Liver (tissue), 9 donors: ENCODE data around the gene NYAP2. TPM values are rescaled to one million over a fixed set of nuclear protein-coding genes. Genes with fewer than 3 reads are reported as not detected.

Experiments
- DNase-seq: peaks from one replicate; pipeline ENCODE4 v3.0.0-alpha.2; 2017; ENCODE audit warnings: low spot score
- H3K27ac ChIP-seq, 2 donors: one replicate each; pipeline ENCODE4 v1.7.0; 2013; ENCODE audit warnings: inconsistent platforms in 2 of 2, low read length in 2 of 2, control low read depth in 1 of 2, low read depth in 1 of 2, mild to moderate bottlenecking in 1 of 2
- H3K27me3 ChIP-seq, 4 donors: one replicate each; pipeline versions ENCODE4 v1.6.1 to v1.7.0; 2013; ENCODE audit warnings: low read length in 3 of 4, inconsistent platforms in 1 of 4, mild to moderate bottlenecking in 1 of 4, moderate library complexity in 1 of 4; ENCODE audit not compliant: control insufficient read depth in 4 of 4, insufficient read depth in 4 of 4
- H3K36me3 ChIP-seq, 4 donors: one replicate each; pipeline versions ENCODE4 v1.6.1 to v1.7.0; 2013; ENCODE audit warnings: low read length in 3 of 4, mild to moderate bottlenecking in 3 of 4, low read depth in 1 of 4, moderate library complexity in 1 of 4; ENCODE audit not compliant: control insufficient read depth in 4 of 4, insufficient read depth in 3 of 4
- H3K4me1 ChIP-seq, 4 donors: one replicate each; pipeline versions ENCODE4 v1.6.1 to v1.7.0; 2013; ENCODE audit warnings: low read length in 3 of 4, mild to moderate bottlenecking in 3 of 4, moderate library complexity in 1 of 4; ENCODE audit not compliant: control insufficient read depth in 4 of 4, insufficient read depth in 4 of 4
- H3K4me3 ChIP-seq, 3 donors: one replicate each; pipeline versions ENCODE4 v1.6.1 to v1.7.0; 2013; ENCODE audit warnings: low read length in 3 of 3, control low read depth in 1 of 3, low read depth in 1 of 3, mild to moderate bottlenecking in 1 of 3
- H3K9ac ChIP-seq, 2 donors: one replicate each; pipeline ENCODE4 v1.7.0; 2013; ENCODE audit warnings: low read length in 2 of 2, mild to moderate bottlenecking in 2 of 2, moderate library complexity in 2 of 2, control low read depth in 1 of 2, low read depth in 1 of 2
- H3K9me3 ChIP-seq, 4 donors: one replicate each; pipeline versions ENCODE4 v1.6.1 to v1.7.0; 2013; ENCODE audit warnings: low read length in 3 of 4; ENCODE audit not compliant: control insufficient read depth in 4 of 4
- EGR1 ChIP-seq, 2 donors: IDR thresholded peaks; 2 replicates each; pipeline ENCODE4 v1.6.1; 2016 to 2018; ENCODE audit warnings: antibody characterized with exemption in 2 of 2, low read depth in 2 of 2
- FOXA1 ChIP-seq: IDR thresholded peaks from 2 replicates; pipeline ENCODE4 v1.6.1; 2016; ENCODE audit warnings: antibody characterized with exemption
- GABPA ChIP-seq, 2 donors: IDR thresholded peaks in 1 of 2; conservative IDR thresholded peaks in 1 of 2; 2 replicates each; pipeline ENCODE4 v1.6.1; 2016; ENCODE audit warnings: antibody characterized with exemption in 2 of 2, mild to moderate bottlenecking in 1 of 2, moderate library complexity in 1 of 2
- HNF4A ChIP-seq, 2 donors: conservative IDR thresholded peaks; 2 replicates each; pipeline ENCODE4 v1.6.1; 2016; ENCODE audit warnings: antibody characterized with exemption in 2 of 2, mild to moderate bottlenecking in 2 of 2
- HNF4G ChIP-seq: IDR thresholded peaks from 2 replicates; pipeline ENCODE4 v1.6.1; 2016; ENCODE audit warnings: antibody characterized with exemption
- JUND ChIP-seq, 2 donors: IDR thresholded peaks; 2 replicates each; pipeline ENCODE4 v1.6.1; 2016; ENCODE audit warnings: antibody characterized with exemption in 2 of 2
- NR2F2 ChIP-seq: IDR thresholded peaks from 2 replicates; pipeline ENCODE4 v1.6.1; 2016; ENCODE audit warnings: antibody characterized with exemption
- RAD21 ChIP-seq, 2 donors: IDR thresholded peaks; 2 replicates each; pipeline ENCODE4 v1.6.1; 2016; ENCODE audit warnings: antibody characterized with exemption in 2 of 2, mild to moderate bottlenecking in 2 of 2
- RXRA ChIP-seq, 2 donors: IDR thresholded peaks; 2 replicates each; pipeline ENCODE4 v1.6.1; 2017 to 2018; ENCODE audit warnings: antibody characterized with exemption in 2 of 2, mild to moderate bottlenecking in 1 of 2
- SP1 ChIP-seq: IDR thresholded peaks from 2 replicates; pipeline ENCODE4 v1.6.1; 2018; ENCODE audit warnings: antibody characterized with exemption, mild to moderate bottlenecking
- TAF1 ChIP-seq: conservative IDR thresholded peaks from 2 replicates; pipeline ENCODE4 v1.6.1; 2016; ENCODE audit warnings: antibody characterized with exemption, mild to moderate bottlenecking
- YY1 ChIP-seq: IDR thresholded peaks from 2 replicates; pipeline ENCODE4 v1.6.1; 2016; ENCODE audit warnings: antibody characterized with exemption, mild to moderate bottlenecking
- WGBS: extraction: QIAGEN DNeasy Blood & Tissue Kit; methylation state at CpG from one replicate; pipeline ENCODE4 v1.1.7; 2013; 5-methylcytosine and 5-hydroxymethylcytosine counted together
- polyA plus RNA-seq, 2 donors: library from polyadenylated mRNA; stranded (reverse) in 1 of 2; unstranded in 1 of 2; fragments of 200-250 nt in 1 of 2; fragments of >200 nt in 1 of 2; fragmentation: Nextera tagmentation in 1 of 2; extraction: Ambion mirVana in 1 of 2; gene quantifications; one replicate each; pipeline versions ENCODE4 v1.2.1 to v1.2.3, GENCODE V29; 2013 to 2015
- total RNA-seq, 2 donors: library from RNA; depleted of rRNA; stranded (reverse); fragments of >200 nt; gene quantifications; one replicate each; pipeline ENCODE4 v1.2.3, GENCODE V29; 2014
- TF ChIP-seq, protein P1 (sequence below): IDR thresholded peaks from 2 replicates; pipeline ENCODE4 v1.6.1; 2016; ENCODE audit warnings: antibody characterized with exemption
- TF ChIP-seq, protein P2 (sequence below): fragments of 150-350 bp; IDR thresholded peaks from 2 replicates; pipeline ENCODE4 v1.5.1; 2017; ENCODE audit warnings: improper control_type of control experiment, low read depth, low read length; ENCODE audit not compliant: missing input control
- TF ChIP-seq, protein P3 (sequence below): IDR thresholded peaks from 2 replicates; pipeline ENCODE4 v1.6.1; 2016; ENCODE audit warnings: antibody characterized with exemption
- TF ChIP-seq, protein P4 (sequence below): IDR thresholded peaks from 2 replicates; pipeline ENCODE4 v1.6.1; 2016; ENCODE audit warnings: antibody characterized with exemption, mild to moderate bottlenecking
- donor health status: healthy.
- donor health status: healthy.
- donor health status: healthy.
- donor health status: healthy.
- donor health status: healthy.

NYAP2 gene
- total and polyA plus RNA-seq, 4 donors, result not detected

DNA sequence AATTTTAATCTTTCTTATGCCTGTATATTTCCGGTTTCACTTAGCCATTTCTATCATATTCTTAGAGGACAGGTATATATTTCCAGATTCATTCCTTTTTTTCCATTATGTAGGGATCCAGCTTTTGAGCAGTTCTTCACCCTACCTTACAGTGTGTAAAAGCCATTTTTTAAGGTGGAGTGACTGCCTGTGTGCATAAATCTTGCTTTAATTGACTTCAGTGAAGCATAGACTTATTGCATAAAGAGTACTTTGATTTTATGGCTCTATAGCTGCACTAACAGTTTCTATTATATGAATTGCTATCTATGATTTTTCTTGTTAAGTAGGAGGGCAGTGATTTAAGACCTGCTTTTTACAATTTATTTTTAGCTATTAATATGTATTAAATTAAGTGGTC is 132.6 kb downstream of the NYAP2 start:
- TF ChIP-seq, protein P1, sequence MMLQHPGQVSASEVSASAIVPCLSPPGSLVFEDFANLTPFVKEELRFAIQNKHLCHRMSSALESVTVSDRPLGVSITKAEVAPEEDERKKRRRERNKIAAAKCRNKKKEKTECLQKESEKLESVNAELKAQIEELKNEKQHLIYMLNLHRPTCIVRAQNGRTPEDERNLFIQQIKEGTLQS, result no peak
- TF ChIP-seq HNF4G (no peak), RAD21 (IDR thresholded peaks at IDR 0.05) (no peak), HNF4A (conservative IDR thresholded peaks at IDR 0.05) (no peak), YY1 (no peak), TAF1 (no peak), FOXA1 (no peak), RXRA (IDR thresholded peaks at IDR 0.05) (no peak), SP1 (no peak)
- TF ChIP-seq, protein P2, sequence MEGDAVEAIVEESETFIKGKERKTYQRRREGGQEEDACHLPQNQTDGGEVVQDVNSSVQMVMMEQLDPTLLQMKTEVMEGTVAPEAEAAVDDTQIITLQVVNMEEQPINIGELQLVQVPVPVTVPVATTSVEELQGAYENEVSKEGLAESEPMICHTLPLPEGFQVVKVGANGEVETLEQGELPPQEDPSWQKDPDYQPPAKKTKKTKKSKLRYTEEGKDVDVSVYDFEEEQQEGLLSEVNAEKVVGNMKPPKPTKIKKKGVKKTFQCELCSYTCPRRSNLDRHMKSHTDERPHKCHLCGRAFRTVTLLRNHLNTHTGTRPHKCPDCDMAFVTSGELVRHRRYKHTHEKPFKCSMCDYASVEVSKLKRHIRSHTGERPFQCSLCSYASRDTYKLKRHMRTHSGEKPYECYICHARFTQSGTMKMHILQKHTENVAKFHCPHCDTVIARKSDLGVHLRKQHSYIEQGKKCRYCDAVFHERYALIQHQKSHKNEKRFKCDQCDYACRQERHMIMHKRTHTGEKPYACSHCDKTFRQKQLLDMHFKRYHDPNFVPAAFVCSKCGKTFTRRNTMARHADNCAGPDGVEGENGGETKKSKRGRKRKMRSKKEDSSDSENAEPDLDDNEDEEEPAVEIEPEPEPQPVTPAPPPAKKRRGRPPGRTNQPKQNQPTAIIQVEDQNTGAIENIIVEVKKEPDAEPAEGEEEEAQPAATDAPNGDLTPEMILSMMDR, result no peak
- TF ChIP-seq, protein P3, sequence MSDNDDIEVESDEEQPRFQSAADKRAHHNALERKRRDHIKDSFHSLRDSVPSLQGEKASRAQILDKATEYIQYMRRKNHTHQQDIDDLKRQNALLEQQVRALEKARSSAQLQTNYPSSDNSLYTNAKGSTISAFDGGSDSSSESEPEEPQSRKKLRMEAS, result no peak
- TF ChIP-seq, protein P4, sequence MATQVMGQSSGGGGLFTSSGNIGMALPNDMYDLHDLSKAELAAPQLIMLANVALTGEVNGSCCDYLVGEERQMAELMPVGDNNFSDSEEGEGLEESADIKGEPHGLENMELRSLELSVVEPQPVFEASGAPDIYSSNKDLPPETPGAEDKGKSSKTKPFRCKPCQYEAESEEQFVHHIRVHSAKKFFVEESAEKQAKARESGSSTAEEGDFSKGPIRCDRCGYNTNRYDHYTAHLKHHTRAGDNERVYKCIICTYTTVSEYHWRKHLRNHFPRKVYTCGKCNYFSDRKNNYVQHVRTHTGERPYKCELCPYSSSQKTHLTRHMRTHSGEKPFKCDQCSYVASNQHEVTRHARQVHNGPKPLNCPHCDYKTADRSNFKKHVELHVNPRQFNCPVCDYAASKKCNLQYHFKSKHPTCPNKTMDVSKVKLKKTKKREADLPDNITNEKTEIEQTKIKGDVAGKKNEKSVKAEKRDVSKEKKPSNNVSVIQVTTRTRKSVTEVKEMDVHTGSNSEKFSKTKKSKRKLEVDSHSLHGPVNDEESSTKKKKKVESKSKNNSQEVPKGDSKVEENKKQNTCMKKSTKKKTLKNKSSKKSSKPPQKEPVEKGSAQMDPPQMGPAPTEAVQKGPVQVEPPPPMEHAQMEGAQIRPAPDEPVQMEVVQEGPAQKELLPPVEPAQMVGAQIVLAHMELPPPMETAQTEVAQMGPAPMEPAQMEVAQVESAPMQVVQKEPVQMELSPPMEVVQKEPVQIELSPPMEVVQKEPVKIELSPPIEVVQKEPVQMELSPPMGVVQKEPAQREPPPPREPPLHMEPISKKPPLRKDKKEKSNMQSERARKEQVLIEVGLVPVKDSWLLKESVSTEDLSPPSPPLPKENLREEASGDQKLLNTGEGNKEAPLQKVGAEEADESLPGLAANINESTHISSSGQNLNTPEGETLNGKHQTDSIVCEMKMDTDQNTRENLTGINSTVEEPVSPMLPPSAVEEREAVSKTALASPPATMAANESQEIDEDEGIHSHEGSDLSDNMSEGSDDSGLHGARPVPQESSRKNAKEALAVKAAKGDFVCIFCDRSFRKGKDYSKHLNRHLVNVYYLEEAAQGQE, result no peak
- H3K9me3 ChIP-seq, result peaks cover 0 to 3% (median 0%) of the 10 kb centered on the region in 4 donors
- DNase-seq, result no peak
- no peaks in the 10 kb centered on the region for H3K36me3 ChIP-seq
- no peak overlapping the region for H3K27ac ChIP-seq
- H3K27me3 ChIP-seq, result peaks cover 0 to 3% (median 0%) of the 10 kb centered on the region in 4 donors
- no peaks in the 10 kb centered on the region for H3K4me1 ChIP-seq
- WGBS, result 78% methylated on average over 1 of the region's 1 CpG
- no peak overlapping the region for H3K9ac ChIP-seq
- no peak overlapping the region for H3K4me3 ChIP-seq

DNA sequence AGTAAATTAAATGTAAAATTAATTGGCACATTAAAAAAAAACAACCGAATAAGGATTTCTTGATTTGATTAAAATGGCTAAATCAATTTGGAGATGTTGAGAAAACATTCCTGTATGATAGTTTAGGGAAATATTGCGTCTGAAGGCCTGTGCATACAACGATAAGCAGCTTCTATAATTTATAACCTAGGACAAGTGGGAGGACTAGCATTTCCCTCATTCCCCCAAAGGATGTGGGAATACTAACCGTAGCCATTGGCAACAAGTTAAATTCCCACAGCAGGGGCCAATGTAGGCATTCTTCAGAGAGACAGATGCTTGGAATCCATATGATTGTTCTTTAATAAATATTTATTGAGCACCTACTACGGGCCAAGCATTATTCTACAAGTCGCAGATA is 134.5 kb downstream of the NYAP2 start:
- H3K36me3 ChIP-seq, result no peaks in the 10 kb centered on the region
- no peak overlapping the region for H3K9ac ChIP-seq
- peaks cover 0 to 3% (median 0%) of the 10 kb centered on the region in 4 donors for H3K9me3 ChIP-seq
- no peak overlapping the region for H3K27ac ChIP-seq
- TF ChIP-seq, protein P4, result no peak
- TF ChIP-seq EGR1 (IDR thresholded peaks at IDR 0.05; ENCODE audit: low read depth in 2 of 2) (no peak), GABPA (IDR thresholded peaks at IDR 0.05 in 1 of 2, conservative IDR thresholded peaks at IDR 0.05 in 1 of 2) (no peak), RAD21 (IDR thresholded peaks at IDR 0.05) (no peak), RXRA (IDR thresholded peaks at IDR 0.05) (no peak), HNF4A (conservative IDR thresholded peaks at IDR 0.05) (no peak), JUND (IDR thresholded peaks at IDR 0.05) (no peak), YY1 (no peak), SP1 (no peak), NR2F2 (no peak)
- TF ChIP-seq, protein P1, result no peak
- TF ChIP-seq, protein P3, result no peak
- H3K4me3 ChIP-seq, result no peak overlapping the region
- 72% methylated on average over 6 of the region's 6 CpGs for WGBS
- H3K27me3 ChIP-seq, result peaks cover 0 to 3% (median 0%) of the 10 kb centered on the region in 4 donors
- no peaks in the 10 kb centered on the region for H3K4me1 ChIP-seq
- DNase-seq, result no peak
